GM23338 (cell line): Measurements from ENCODE around the gene RPGRIP1. TPM values are rescaled to one million over a fixed set of nuclear protein-coding genes. Genes with fewer than 3 reads are reported as not detected.
A peak's percentile ranks its signal among the peaks of the same experiment; 100 is the strongest.

Source experiments
- ATAC-seq: fragments of 200-7000 bp; cut with Tn5 transposase; 3 replicates; pipeline ENCODE4 v1.9.1; 2020
- DNase-seq: peaks from one replicate; pipeline ENCODE4 v3.0.0-alpha.2; 2015; ENCODE audit warnings: low spot score
- H2AFZ ChIP-seq: fragments of 200-600 bp; sonication (generic); 2 replicates; pipeline ENCODE4 v1.8.0; 2016; ENCODE audit warnings: antibody characterized with exemption, mild to moderate bottlenecking, moderate library complexity
- H3F3A ChIP-seq: fragments of 200-600 bp; sonication (generic); replicated peaks from 2 replicates; pipeline ENCODE4 v1.8.0; 2017; ENCODE audit warnings: antibody characterized with exemption, mixed run types, low read depth
- H3K27ac ChIP-seq: fragments of 200-600 bp; sonication (generic); 2 replicates; pipeline ENCODE4 v1.6.1; 2016; ENCODE audit warnings: low read depth
- H3K27me3 ChIP-seq: fragments of 200-600 bp; sonication (generic); 2 replicates; pipeline ENCODE4 v1.8.0; 2016; ENCODE audit warnings: mild to moderate bottlenecking, mixed run types, moderate library complexity; ENCODE audit not compliant: insufficient read depth
- H3K36me3 ChIP-seq: fragments of 200-600 bp; sonication (generic); 2 replicates; pipeline ENCODE4 v1.8.0; 2016; ENCODE audit warnings: mild to moderate bottlenecking; ENCODE audit not compliant: insufficient read depth
- H3K4me1 ChIP-seq: fragments of 200-600 bp; sonication (generic); 2 replicates; pipeline ENCODE4 v1.8.0; 2016; ENCODE audit warnings: mild to moderate bottlenecking, moderate library complexity; ENCODE audit not compliant: insufficient read depth
- H3K4me2 ChIP-seq: fragments of 200-600 bp; sonication (generic); 2 replicates; pipeline ENCODE4 v1.7.1; 2017; ENCODE audit warnings: mixed run types
- H3K4me3 ChIP-seq: fragments of 200-600 bp; sonication (generic); 2 replicates; pipeline ENCODE4 v1.6.1; 2016; ENCODE audit warnings: mixed run types
- H3K79me2 ChIP-seq: fragments of 200-600 bp; sonication (generic); replicated peaks from 2 replicates; pipeline ENCODE4 v1.8.0; 2017; ENCODE audit warnings: mild to moderate bottlenecking; ENCODE audit not compliant: insufficient read depth
- H3K9me2 ChIP-seq: fragments of 200-600 bp; sonication (generic); 2 replicates; pipeline ENCODE4 v1.8.0; 2017; ENCODE audit not compliant: insufficient read depth
- H4K20me1 ChIP-seq: fragments of 200-600 bp; sonication (generic); replicated peaks from 2 replicates; pipeline ENCODE4 v1.8.0; 2017; ENCODE audit warnings: mild to moderate bottlenecking; ENCODE audit not compliant: insufficient read depth
- H3K27ac Mint-ChIP-seq: 2 replicates; pipeline ENCODE4 v1.8.0; 2020; ENCODE audit warnings: inconsistent platforms, mild to moderate bottlenecking, moderate library complexity, mixed read lengths
- H3K27me3 Mint-ChIP-seq: 3 replicates; pipeline ENCODE4 v1.8.0; 2022; ENCODE audit warnings: low read depth, mild to moderate bottlenecking, moderate library complexity, mixed read lengths, inconsistent platforms; ENCODE audit not compliant: insufficient read depth, poor library complexity
- H3K36me3 Mint-ChIP-seq: 3 replicates; pipeline ENCODE4 v1.8.0; 2021; ENCODE audit warnings: low read depth, mild to moderate bottlenecking, inconsistent platforms, moderate library complexity, mixed read lengths
- H3K4me1 Mint-ChIP-seq: 3 replicates; pipeline ENCODE4 v1.8.0; 2020; ENCODE audit warnings: mild to moderate bottlenecking, inconsistent platforms, mixed read lengths
- H3K4me3 Mint-ChIP-seq: 3 replicates; pipeline ENCODE4 v1.8.0; 2021; ENCODE audit warnings: moderate library complexity, mild to moderate bottlenecking, inconsistent platforms, mixed read lengths
- H3K9me3 Mint-ChIP-seq: 3 replicates; pipeline ENCODE4 v1.8.0; 2020; ENCODE audit warnings: moderate library complexity, mild to moderate bottlenecking, inconsistent platforms, mixed read lengths
- CREB1 ChIP-seq: fragments of 250-450 bp; sonication (Bioruptor Pico); IDR thresholded peaks from 2 replicates; pipeline ENCODE4 v1.5.0; 2020; ENCODE audit warnings: low read depth, mild to moderate bottlenecking, moderate library complexity
- STAT1 ChIP-seq: IDR thresholded peaks from one replicate; pipeline ENCODE4 v1.6.1; 2016; ENCODE audit warnings: antibody characterized with exemption; ENCODE audit not compliant: unreplicated experiment
- ZNF114 ChIP-seq: fragments of 250-450 bp; sonication (Bioruptor Pico); IDR thresholded peaks from 2 replicates; pipeline ENCODE4 v1.5.0; 2020; ENCODE audit warnings: mild to moderate bottlenecking, moderate library complexity
- ZNF462 ChIP-seq: fragments of 250-450 bp; sonication (Bioruptor Pico); IDR thresholded peaks from 2 replicates; pipeline ENCODE4 v1.5.0; 2020; ENCODE audit warnings: mild to moderate bottlenecking, moderate library complexity
- polyA plus RNA-seq: library from polyadenylated mRNA; unstranded; fragments of >200 nt; fragmentation: Nextera tagmentation; extraction: Ambion mirVana; gene quantifications from 2 replicates; pipeline ENCODE4 v1.2.1, GENCODE V29; 2016
- total RNA-seq: library from RNA; depleted of rRNA; stranded (reverse); fragments of >200 nt; shearing (Covaris generic); gene quantifications from 2 replicates; pipeline ENCODE4 v1.2.3, GENCODE V29; 2014
- TF ChIP-seq, protein P1 (sequence below), 2 experiments: fragments of 200-600 bp in 1 of 2; sonication (generic) in 1 of 2; conservative IDR thresholded peaks; 2 replicates each; pipeline versions ENCODE4 v1.5.1 to v1.6.1; 2016 to 2017; ENCODE audit warnings: antibody characterized with exemption in 2 of 2, low read depth in 2 of 2, mild to moderate bottlenecking in 2 of 2, moderate library complexity in 1 of 2

Gene RPGRIP1
- total and polyA plus RNA-seq, 2 experiments from 2014 or later, result 0.24 to 1.6 TPM

- no peak for TF ChIP-seq ZNF462 (CRISPR knock-in tag)
- TF ChIP-seq, protein P1, sequence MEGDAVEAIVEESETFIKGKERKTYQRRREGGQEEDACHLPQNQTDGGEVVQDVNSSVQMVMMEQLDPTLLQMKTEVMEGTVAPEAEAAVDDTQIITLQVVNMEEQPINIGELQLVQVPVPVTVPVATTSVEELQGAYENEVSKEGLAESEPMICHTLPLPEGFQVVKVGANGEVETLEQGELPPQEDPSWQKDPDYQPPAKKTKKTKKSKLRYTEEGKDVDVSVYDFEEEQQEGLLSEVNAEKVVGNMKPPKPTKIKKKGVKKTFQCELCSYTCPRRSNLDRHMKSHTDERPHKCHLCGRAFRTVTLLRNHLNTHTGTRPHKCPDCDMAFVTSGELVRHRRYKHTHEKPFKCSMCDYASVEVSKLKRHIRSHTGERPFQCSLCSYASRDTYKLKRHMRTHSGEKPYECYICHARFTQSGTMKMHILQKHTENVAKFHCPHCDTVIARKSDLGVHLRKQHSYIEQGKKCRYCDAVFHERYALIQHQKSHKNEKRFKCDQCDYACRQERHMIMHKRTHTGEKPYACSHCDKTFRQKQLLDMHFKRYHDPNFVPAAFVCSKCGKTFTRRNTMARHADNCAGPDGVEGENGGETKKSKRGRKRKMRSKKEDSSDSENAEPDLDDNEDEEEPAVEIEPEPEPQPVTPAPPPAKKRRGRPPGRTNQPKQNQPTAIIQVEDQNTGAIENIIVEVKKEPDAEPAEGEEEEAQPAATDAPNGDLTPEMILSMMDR (conservative IDR thresholded peaks at IDR 0.05; ENCODE audit: low read depth in 2 of 2), result no peak
- TF ChIP-seq CREB1 (CRISPR knock-in tag), result no peak
- no peak for TF ChIP-seq STAT1
These were observed 39.5 kb upstream of the RPGRIP1 start (continued) for GRCh38 chr14:21240417-21240816.

GRCh38 chr14:21241218-21241819, 38.6 kb upstream of the RPGRIP1 start:
- Mint-ChIP-seq H3K27me3 (peaks cover 31% of the 10 kb centered on the region), H3K9me3 (no peaks in the 10 kb centered on the region; the same call in 2 of the 3 replicates), H3K4me3 (no peak overlapping the region), H3K4me1 (peaks cover 46% of the 10 kb centered on the region), H3K27ac (0 out of 2 replicates have a peak overlapping the region, but pooled peaks have one; percentile 8), H3K36me3 (peaks cover 79% of the 10 kb centered on the region)
- ATAC-seq (no peak), DNase-seq (peak; percentile 39)
- Histone ChIP-seq H3K79me2 (peaks cover 100% of the 10 kb centered on the region), H3K36me3 (peaks cover 41% of the 10 kb centered on the region), H3K4me1 (peaks cover 19% of the 10 kb centered on the region; the same call in 1 of the 2 replicates), H2AFZ (no peak overlapping the region), H3K4me3 (no peak overlapping the region), H3F3A (peaks cover 43% of the 10 kb centered on the region), H3K9me2 (no peaks in the 10 kb centered on the region), H4K20me1 (peaks cover 97% of the 10 kb centered on the region), H3K27ac (0 out of 2 replicates have a peak overlapping the region, but pooled peaks have one; percentile 46), H3K27me3 (no peaks in the 10 kb centered on the region), H3K4me2 (no peak overlapping the region)
- TF ChIP-seq ZNF114 (CRISPR knock-in tag), result no peak
- TF ChIP-seq, protein P1 (conservative IDR thresholded peaks at IDR 0.05; ENCODE audit: low read depth in 2 of 2), result peak in 1 of 2 experiments; percentile 64; a peak in 3 of 4 replicates
